Left forelimb (tissue), 1 donor: Measurements from ENCODE around the gene CPOX.
"Not testable (repeated sequence)": the region's sequence is repeated elsewhere in the genome, so short reads cannot be mapped to it uniquely, and the experiment has no call there.

ENCODE experiments used
- DNase-seq: peaks from one replicate; pipeline ENCODE4 v3.0.0-alpha.2; 2018; ENCODE audit warnings: low spot score

The CPOX gene

GRCh38 chr3:98561727-98562521, 31.5 kb downstream of the CPOX start:
- DNase-seq: no peak

DNA sequence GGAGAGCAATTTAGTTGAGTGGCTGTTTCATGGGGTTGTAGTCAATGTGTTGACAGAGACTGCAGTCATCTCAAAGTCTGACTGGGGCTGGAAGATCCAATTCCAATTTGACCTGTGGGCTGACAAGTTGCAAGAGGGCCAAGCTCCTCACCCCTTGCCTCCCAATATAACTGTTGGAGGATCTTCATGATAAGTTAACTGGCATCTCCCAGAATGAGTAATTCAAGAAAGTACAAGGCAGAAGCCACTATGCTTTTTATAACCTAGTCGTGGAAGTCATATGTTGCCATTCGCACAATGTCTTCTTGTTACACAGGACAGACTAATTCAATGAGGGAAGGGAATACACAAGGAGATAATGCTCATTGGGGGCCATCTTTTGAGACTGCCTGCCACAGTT, 32.5 kb downstream of the CPOX start:
- DNase-seq: no peak

- DNase-seq: not testable (repeated sequence)
Observed at GRCh38 chr3:98559769-98560168, 33.6 kb downstream of the CPOX start.

DNA sequence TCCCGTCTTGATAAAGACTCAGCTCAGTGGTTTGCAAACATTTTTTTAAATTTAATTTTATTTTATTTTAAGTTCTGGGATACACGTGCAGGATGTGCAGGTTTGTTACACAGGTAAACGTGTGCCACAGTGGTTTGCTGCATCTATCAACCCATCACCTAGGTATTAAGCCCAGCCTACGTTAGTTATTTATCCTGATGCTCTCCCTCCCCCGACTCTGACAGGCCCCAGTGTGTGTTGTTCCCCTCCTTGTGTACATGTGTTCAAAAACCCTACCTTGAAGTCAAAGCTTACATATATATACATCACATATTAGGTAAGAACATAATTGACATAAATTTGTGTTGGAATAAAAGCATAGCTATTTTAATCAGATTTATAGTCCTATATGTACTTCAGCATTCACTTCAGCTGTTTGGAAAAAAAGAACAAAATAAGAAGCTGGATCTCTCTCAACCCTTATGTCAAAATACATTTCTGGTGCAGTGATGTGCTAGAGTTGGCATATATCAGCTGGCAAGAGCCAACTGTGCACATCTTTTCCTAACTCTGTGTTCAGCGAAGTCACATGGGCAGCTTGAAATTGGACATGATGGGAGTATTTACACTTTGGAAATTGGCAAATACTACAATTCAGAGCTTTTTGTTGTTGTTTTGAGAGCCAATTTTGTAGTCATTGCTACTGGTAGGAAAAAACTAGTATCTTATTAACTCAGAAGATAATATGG, 35.1 kb downstream of the CPOX start:
- DNase-seq: no peak

- no peak for DNase-seq
Observed at GRCh38 chr3:98557324-98558010, 35.9 kb downstream of the CPOX start.

- no peak for DNase-seq
Observed at GRCh38 chr3:98556164-98557130, 37.0 kb downstream of the CPOX start.

DNA sequence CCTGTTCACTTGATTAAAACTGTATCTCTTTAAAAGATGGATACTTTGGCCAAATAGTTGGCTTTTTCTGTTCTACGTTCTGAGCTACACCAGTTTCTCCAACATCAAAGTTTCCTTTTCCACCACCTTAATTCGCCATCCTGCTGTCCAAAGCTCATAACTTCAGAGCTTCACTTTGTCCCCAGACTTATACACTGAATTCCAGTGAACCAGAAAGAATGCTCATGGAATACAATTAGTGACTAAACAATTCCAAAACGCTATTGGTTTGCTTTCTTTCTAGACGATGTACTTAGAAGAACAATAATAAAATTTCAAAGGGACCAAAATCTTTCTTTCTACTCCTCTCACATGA, 38.4 kb downstream of the CPOX start:
- no peak for DNase-seq

DNA sequence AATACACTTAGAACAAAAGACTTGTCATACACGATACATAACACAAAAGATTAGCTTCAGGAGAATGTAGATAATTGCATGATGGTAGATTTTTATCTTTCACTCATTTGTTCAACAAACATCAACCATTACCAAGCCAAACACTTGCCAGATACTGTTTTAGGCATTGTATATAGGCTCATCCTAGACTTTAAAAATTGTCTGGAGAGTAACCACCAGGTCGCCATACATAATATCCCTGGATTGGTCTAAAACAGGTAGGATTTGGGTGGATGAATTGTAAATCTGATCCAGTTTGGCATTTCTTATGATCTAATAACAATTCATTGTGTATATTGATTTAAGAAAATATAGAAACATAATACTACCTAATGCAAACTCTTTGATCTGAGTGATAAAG, 38.8 kb downstream of the CPOX start:
- no peak for DNase-seq

GRCh38 chr3:98553753-98554152, 39.7 kb downstream of the CPOX start:
- DNase-seq: no peak

DNA sequence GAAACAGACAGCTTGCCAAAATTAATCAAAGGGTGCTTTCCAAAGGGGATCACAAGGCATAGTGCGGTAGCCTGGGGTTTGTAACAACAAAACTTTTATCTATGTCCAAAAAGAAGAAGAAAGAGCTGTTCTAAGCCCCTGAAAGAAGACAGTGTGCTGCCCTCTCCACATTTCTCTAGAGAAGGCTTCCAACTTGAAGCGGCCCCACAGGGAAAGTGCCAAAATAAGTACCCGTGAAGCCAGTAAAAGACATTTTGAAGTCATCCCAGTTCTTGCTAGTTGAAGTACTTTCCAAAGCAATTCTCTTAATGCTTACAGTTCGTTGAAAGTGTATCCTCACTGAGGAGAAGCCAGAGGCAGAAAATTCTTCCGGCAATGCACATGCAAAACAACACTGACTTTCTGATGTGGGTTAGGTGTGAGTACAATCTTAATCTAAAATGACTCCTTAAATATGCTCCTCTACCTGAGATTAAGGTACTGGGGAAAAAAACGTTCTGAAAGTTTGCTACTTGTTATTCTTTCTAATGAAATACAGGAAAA, 40.3 kb downstream of the CPOX start:
- no peak for DNase-seq

- no peak for DNase-seq
Observed at GRCh38 chr3:98552232-98553020, 41.0 kb downstream of the CPOX start.

- DNase-seq: no peak
Observed at GRCh38 chr3:98551754-98552153, 41.7 kb downstream of the CPOX start.

- no peak for DNase-seq
Observed at GRCh38 chr3:98551236-98551635, 42.2 kb downstream of the CPOX start.

DNA sequence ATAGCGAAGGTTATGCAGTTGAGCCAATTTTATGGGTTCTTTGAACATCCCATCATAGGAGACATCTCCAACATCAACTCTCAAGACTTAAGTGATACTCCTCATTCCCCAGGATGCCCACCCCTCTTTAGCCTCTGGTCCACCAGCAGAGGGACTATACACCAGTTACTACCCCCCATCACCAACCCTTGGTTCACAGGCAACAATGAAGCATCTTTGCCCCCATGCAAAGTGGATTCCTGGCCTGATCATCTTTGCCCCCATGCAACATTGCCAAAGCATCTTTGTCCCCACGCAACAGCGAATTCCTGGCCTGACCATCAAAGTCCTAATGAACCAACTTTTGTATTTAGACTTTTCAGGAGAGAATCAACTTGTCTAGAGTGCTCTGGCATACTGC, 42.6 kb downstream of the CPOX start:
- no peak for DNase-seq

DNA sequence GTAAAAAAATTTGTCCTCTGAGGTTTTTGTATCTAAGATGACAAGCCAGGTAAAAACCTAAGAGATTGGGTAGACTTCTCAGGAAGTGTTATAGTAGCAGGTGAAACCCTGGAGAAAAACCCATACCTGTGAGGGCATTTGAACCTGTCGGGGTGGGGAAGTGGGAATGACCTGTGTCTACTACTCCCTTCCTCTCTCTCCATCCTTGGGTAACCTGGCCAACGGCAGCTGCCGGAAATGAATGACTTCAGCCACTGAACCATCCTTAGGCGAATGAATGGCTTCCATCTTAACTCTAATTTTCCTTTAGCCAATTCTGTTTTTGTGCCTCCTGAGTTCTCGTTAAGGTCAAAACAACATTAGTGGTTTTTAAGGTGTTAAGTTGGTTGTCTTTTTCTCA, 44.9 kb downstream of the CPOX start:
- no peak for DNase-seq

GRCh38 chr3:98545940-98546339, 47.5 kb downstream of the CPOX start:
- no peak for DNase-seq

GRCh38 chr3:98542623-98543022, 50.8 kb downstream of the CPOX start:
- DNase-seq: no peak

DNA sequence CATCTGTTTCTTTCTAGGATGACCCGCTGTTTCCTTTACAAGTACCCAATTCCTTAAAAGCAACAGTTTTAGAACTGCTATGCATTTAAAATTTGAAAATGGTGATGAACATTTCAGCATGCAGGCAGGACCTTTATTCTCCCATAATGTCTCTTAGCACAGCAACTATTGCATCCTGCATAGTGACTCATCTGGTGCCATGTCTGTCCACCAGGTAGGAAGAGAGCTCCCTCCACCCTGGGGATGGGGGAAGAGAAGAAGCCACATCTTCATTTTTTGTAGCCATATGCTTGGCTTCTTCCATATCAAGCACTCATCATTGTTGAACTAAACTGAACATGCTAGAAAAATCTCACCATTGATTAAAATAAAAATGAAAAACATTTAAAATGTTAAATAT, 51.7 kb downstream of the CPOX start:
- no peak for DNase-seq

DNA sequence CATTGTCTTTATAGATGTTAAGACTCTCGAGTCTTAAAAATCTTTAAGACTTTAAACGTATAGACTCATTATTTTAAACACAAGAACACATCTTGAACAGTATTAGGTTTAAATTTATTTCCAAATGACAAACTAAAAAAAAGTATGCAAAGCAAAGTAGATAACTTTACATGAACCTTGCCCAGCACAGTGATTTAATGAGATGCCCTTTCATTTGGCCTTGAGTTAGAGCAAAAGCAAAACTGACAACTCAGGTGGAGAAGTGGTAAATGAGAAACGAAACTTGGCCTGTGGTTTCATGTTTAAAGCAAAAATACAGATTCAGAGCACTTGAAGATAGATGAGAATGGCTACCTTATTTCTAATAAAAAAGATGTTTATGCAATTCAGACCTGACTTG, 53.1 kb downstream of the CPOX start:
- DNase-seq: no peak

DNA sequence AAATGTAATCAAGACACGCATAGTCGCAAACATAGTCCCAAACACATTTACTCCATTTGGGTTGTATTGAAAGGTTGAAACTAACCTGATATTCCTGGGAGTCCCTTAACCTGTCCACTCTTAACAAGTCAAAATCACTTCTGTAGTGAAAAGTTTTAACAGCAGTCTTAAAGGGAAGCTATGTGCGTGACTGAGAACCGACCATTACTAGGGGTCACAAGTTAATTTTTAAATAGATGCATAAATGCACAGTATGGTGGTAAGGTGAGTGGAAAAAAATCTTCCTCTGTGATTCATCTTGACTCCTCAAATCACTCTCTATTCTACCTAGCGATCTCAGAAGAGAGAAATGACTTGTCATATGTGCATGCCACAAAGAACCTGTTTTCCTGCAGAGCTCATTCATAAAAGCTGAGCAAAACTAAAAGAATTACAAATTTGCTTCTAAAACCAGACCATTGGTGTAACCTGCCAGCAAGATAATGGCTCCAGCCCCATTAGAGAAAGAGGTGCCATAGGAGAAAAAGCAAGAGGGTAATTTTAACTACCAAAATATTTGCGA, 56.9 kb downstream of the CPOX start:
- DNase-seq: no peak

DNA sequence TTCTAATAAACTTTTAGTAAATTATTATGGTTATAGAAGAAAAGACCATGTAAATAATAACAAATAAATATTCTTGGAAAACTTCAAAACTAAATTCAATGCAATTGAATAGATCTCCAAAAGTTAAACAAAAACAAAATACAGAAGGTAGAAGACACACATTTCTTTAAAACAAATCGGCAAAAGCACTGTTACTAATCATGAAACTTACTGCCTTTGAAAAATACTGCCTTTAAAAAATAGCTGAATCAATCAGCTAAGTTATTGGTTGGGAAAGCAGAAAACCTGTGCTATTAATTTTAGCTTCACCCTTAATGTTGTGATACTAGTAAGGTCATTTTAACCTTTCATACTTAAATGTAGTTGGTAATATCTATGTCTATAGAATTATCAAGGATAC, 58.7 kb downstream of the CPOX start:
- DNase-seq: no peak
